Measurements from ENCODE around the gene PTCH2.

GRCh38 chr1:44867801-44868200, 24.7 kb upstream of the PTCH2 start:
- TF ChIP-seq POLR2A (IDR thresholded peaks at IDR 0.05): no peak
- no peak for TF ChIP-seq CTCF (IDR thresholded peaks at IDR 0.05 in 8 of 11, conservative IDR thresholded peaks at IDR 0.05 in 3 of 11)
- TF ChIP-seq POLR2AphosphoS5 (IDR thresholded peaks at IDR 0.05): no peak
